ENCODE data around the gene MTFMT. TPM values are rescaled to one million over a fixed set of nuclear protein-coding genes. Genes with fewer than 3 reads are reported as not detected.
"Not testable (repeated sequence)": the region's sequence is repeated elsewhere in the genome, so short reads cannot be mapped to it uniquely, and the experiment has no call there.

The MTFMT gene
- total and polyA plus RNA-seq, 2 of the 4 experiments (the other 2 are of a cell fraction) = 8.9 to 21.3 TPM

- H3K14ac ChIP-seq (replicated peaks; ENCODE audit: low read depth, low read length); H2BK20ac ChIP-seq (ENCODE audit: low read depth, low read length); H3K18ac ChIP-seq (ENCODE audit: low read depth, low read length); H3K79me1 ChIP-seq (ENCODE audit: low read depth in 1 of 2, low read length in 2 of 2); H3K56ac ChIP-seq (ENCODE audit: extremely low read depth, insufficient read depth, low read length); H2AFZ ChIP-seq (replicated peaks; ENCODE audit: low read length, poor library complexity); BruUV-seq (replicated peaks); H3K9ac ChIP-seq (ENCODE audit: low read depth, low read length); POLR2A ChIA-PET (ENCODE audit: unreplicated experiment); intact Hi-C loops (cut with micrococcal nuclease); H3K4ac ChIP-seq (ENCODE audit: low read depth, low read length); in situ Hi-C loops (cut with MboI; ENCODE audit: low sequenced_read_pairs); H2BK120ac ChIP-seq (ENCODE audit: low read depth, low read length); H3K4me3 ChIP-seq (ENCODE audit: insufficient read depth, low read depth, low read length); H3K9me1 ChIP-seq (ENCODE audit: insufficient read depth, low read length); H3K4me1 ChIP-seq (ENCODE audit: control insufficient read depth, insufficient read depth, low read length); H4K91ac ChIP-seq (ENCODE audit: insufficient read depth, low read depth, low read length); H4K5ac ChIP-seq (ENCODE audit: low read depth, low read length); H3K27ac ChIP-seq (ENCODE audit: insufficient read depth, low read length); DNase-seq; H2AK9ac ChIP-seq (replicated peaks; ENCODE audit: low read depth, low read length, poor library complexity); H2BK15ac ChIP-seq (ENCODE audit: low read depth, low read length); H3K27me3 ChIP-seq (ENCODE audit: control insufficient read depth, insufficient read depth, low read length); H2AK5ac ChIP-seq (ENCODE audit: low read depth, low read length); H3K23ac ChIP-seq (ENCODE audit: low read depth, low read length); dilution Hi-C loops (cut with HindIII; ENCODE audit: low sequenced_read_pairs, unreplicated experiment); ATAC-seq (ENCODE audit: low read depth); H4K20me1 ChIP-seq (ENCODE audit: insufficient read depth, low read length); H2BK5ac ChIP-seq (ENCODE audit: low read depth, low read length, poor library complexity, severe bottlenecking); H4K8ac ChIP-seq (ENCODE audit: low read depth in 2 of 2, low read length in 2 of 2); H3K9me3 ChIP-seq (ENCODE audit: control insufficient read depth, insufficient read depth, low read length); H3K4me2 ChIP-seq (ENCODE audit: low read depth, low read length); CTCF ChIA-PET: not testable (repeated sequence)
- TF ChIP-seq NFE2L2 (IDR thresholded peaks at IDR 0.05; ENCODE audit: low read depth, low read length) = peak; percentile 90
- no CpG with 5 or more reads among the region's 4 CpGs for WGBS, 2 experiments (ENCODE audit: extremely low coverage in 2 of 2, insufficient read length in 1 of 2)
- peaks cover 15% of the 10 kb centered on the region for H3K36me3 ChIP-seq (ENCODE audit: control insufficient read depth, insufficient read depth, low read length)
Measured at GRCh38 chr15:65011198-65011597, 18.2 kb downstream of the MTFMT start.

Data from IMR-90 (cell line).